ENCODE data around the gene EPHA8. TPM values are rescaled to one million over a fixed set of nuclear protein-coding genes. Genes with fewer than 3 reads are reported as not detected.

EPHA8 gene
- total and polyA plus RNA-seq, 2 experiments from 2014 or later = not detected

GRCh38 chr1:22578732-22579361 lies 15.6 kb downstream of the EPHA8 start:
- H3K9me2 ChIP-seq (ENCODE audit: insufficient read depth) = no peaks in the 10 kb centered on the region
- H3K4me1 ChIP-seq (ENCODE audit: insufficient read depth) = no peaks in the 10 kb centered on the region
- no peak overlapping the region for H3K9ac ChIP-seq
- no peaks in the 10 kb centered on the region for H3K9me3 ChIP-seq (ENCODE audit: low read depth)
- H2AFZ ChIP-seq = no peak overlapping the region
- peaks cover 18% of the 10 kb centered on the region for H3F3A ChIP-seq (ENCODE audit: insufficient read depth)
- no peak for TF ChIP-seq EZH2phosphoT487 (IDR thresholded peaks at IDR 0.05; ENCODE audit: insufficient read depth, low read depth)
- TF ChIP-seq EZH2 (IDR thresholded peaks at IDR 0.05; ENCODE audit: insufficient read depth, poor library complexity, severe bottlenecking) = no peak
- H3K27ac ChIP-seq = no peak overlapping the region
- H3K27me3 ChIP-seq (replicated peaks; ENCODE audit: insufficient read depth) = peaks cover 24% of the 10 kb centered on the region
- no peaks in the 10 kb centered on the region for H3K79me2 ChIP-seq (ENCODE audit: insufficient read depth)
- no peaks in the 10 kb centered on the region for H3K36me3 ChIP-seq (ENCODE audit: low read depth)
- H3K4me2 ChIP-seq (ENCODE audit: unreplicated experiment) = no peak overlapping the region
- H3K4me3 ChIP-seq = no peak overlapping the region
- WGBS, 2 experiments (ENCODE audit: low coverage in 1 of 2, low lambda C conversion rate in 2 of 2, missing lambda C conversion rate in 2 of 2) = 62 to 64% methylated on average over 12 of the region's 12 CpGs
- H4K20me1 ChIP-seq (ENCODE audit: insufficient read depth) = no peaks in the 10 kb centered on the region
- in situ Hi-C loops (cut with MboI) = no loop called here
- no peak for DNase-seq

- 26 to 34% methylated on average over 7 of the region's 7 CpGs for WGBS, 2 experiments (ENCODE audit: low coverage in 1 of 2, low lambda C conversion rate in 2 of 2, missing lambda C conversion rate in 2 of 2)
- no peaks in the 10 kb centered on the region for H4K20me1 ChIP-seq (ENCODE audit: insufficient read depth)
- H3K9me3 ChIP-seq (ENCODE audit: low read depth) = no peaks in the 10 kb centered on the region
- H3K27me3 ChIP-seq (replicated peaks; ENCODE audit: insufficient read depth) = peaks cover 16% of the 10 kb centered on the region
- in situ Hi-C loops (cut with MboI) = no loop called here
- no peak overlapping the region for H3K27ac ChIP-seq
- no peaks in the 10 kb centered on the region for H3K79me2 ChIP-seq (ENCODE audit: insufficient read depth)
- H3K4me3 ChIP-seq = no peak overlapping the region
- no peaks in the 10 kb centered on the region for H3K9me2 ChIP-seq (ENCODE audit: insufficient read depth)
- peaks cover 18% of the 10 kb centered on the region for H3F3A ChIP-seq (ENCODE audit: insufficient read depth)
- H3K36me3 ChIP-seq (ENCODE audit: low read depth) = no peaks in the 10 kb centered on the region
- no peak for DNase-seq
- no peak overlapping the region for H3K4me2 ChIP-seq (ENCODE audit: unreplicated experiment)
- H3K9ac ChIP-seq = no peak overlapping the region
- H2AFZ ChIP-seq = no peak overlapping the region
- H3K4me1 ChIP-seq (ENCODE audit: insufficient read depth) = no peaks in the 10 kb centered on the region
- TF ChIP-seq EZH2phosphoT487 (IDR thresholded peaks at IDR 0.05; ENCODE audit: insufficient read depth, low read depth) = no peak
- no peak for TF ChIP-seq EZH2 (IDR thresholded peaks at IDR 0.05; ENCODE audit: insufficient read depth, poor library complexity, severe bottlenecking)
Observed at GRCh38 chr1:22579541-22580155, 16.4 kb downstream of the EPHA8 start.

- WGBS, 2 experiments (ENCODE audit: low coverage in 1 of 2, low lambda C conversion rate in 2 of 2, missing lambda C conversion rate in 2 of 2) = 70% methylated on average over 29 of the region's 29 CpGs
Observed at GRCh38 chr1:22582661-22583635, 19.7 kb downstream of the EPHA8 start.

GRCh38 chr1:22584001-22584562 lies 20.8 kb downstream of the EPHA8 start:
- Histone ChIP-seq H3F3A (ENCODE audit: insufficient read depth) (peaks cover 4% of the 10 kb centered on the region), H3K4me1 (ENCODE audit: insufficient read depth) (no peaks in the 10 kb centered on the region), H3K36me3 (ENCODE audit: low read depth) (no peaks in the 10 kb centered on the region), H3K27ac (no peak overlapping the region), H3K4me2 (ENCODE audit: unreplicated experiment) (no peak overlapping the region), H3K9ac (no peak overlapping the region), H4K20me1 (ENCODE audit: insufficient read depth) (no peaks in the 10 kb centered on the region), H3K27me3 (replicated peaks; ENCODE audit: insufficient read depth) (peaks cover 13% of the 10 kb centered on the region), H3K4me3 (no peak overlapping the region), H3K9me3 (ENCODE audit: low read depth) (no peaks in the 10 kb centered on the region), H2AFZ (no peak overlapping the region), H3K79me2 (ENCODE audit: insufficient read depth) (no peaks in the 10 kb centered on the region), H3K9me2 (ENCODE audit: insufficient read depth) (no peaks in the 10 kb centered on the region)
- 40 to 45% methylated on average over 10 of the region's 10 CpGs for WGBS, 2 experiments (ENCODE audit: low coverage in 1 of 2, low lambda C conversion rate in 2 of 2, missing lambda C conversion rate in 2 of 2)
- TF ChIP-seq EZH2 (IDR thresholded peaks at IDR 0.05; ENCODE audit: insufficient read depth, poor library complexity, severe bottlenecking) (no peak), EZH2phosphoT487 (IDR thresholded peaks at IDR 0.05; ENCODE audit: insufficient read depth, low read depth) (no peak)
- DNase-seq = peak; percentile 20
- in situ Hi-C loops (cut with MboI) = no loop called here

More at GRCh38 chr1:22582661-22583635, 19.7 kb downstream of the EPHA8 start:
- Histone ChIP-seq H3F3A (ENCODE audit: insufficient read depth) (peaks cover 15% of the 10 kb centered on the region), H2AFZ (no peak overlapping the region), H3K4me3 (no peak overlapping the region), H3K27ac (no peak overlapping the region), H3K9me3 (ENCODE audit: low read depth) (no peaks in the 10 kb centered on the region), H3K4me2 (ENCODE audit: unreplicated experiment) (no peak overlapping the region), H3K36me3 (ENCODE audit: low read depth) (no peaks in the 10 kb centered on the region), H3K27me3 (replicated peaks; ENCODE audit: insufficient read depth) (peaks cover 13% of the 10 kb centered on the region), H4K20me1 (ENCODE audit: insufficient read depth) (no peaks in the 10 kb centered on the region), H3K9me2 (ENCODE audit: insufficient read depth) (no peaks in the 10 kb centered on the region), H3K79me2 (ENCODE audit: insufficient read depth) (no peaks in the 10 kb centered on the region), H3K9ac (no peak overlapping the region), H3K4me1 (ENCODE audit: insufficient read depth) (no peaks in the 10 kb centered on the region)
- in situ Hi-C loops (cut with MboI) = no loop called here
- DNase-seq = no peak
- TF ChIP-seq EZH2 (IDR thresholded peaks at IDR 0.05; ENCODE audit: insufficient read depth, poor library complexity, severe bottlenecking) = no peak
- TF ChIP-seq EZH2phosphoT487 (IDR thresholded peaks at IDR 0.05; ENCODE audit: insufficient read depth, low read depth) = no peak

Data from GM23248 (cell line).